NB4 (cell line): ENCODE data around the gene PPP3R1.
A peak's percentile ranks its signal among the peaks of the same experiment; 100 is the strongest.

Experiments
- DNase-seq: peaks from one replicate; pipeline ENCODE4 v3.0.0; 2010; ENCODE audit warnings: low read depth
- H3K4me3 ChIP-seq: one replicate; pipeline ENCODE4 v1.5.1; 2011; ENCODE audit warnings: mild to moderate bottlenecking, low read depth, low read length, moderate library complexity
- MYC ChIP-seq: IDR thresholded peaks from 2 replicates; pipeline ENCODE4 v1.6.1; 2011; ENCODE audit warnings: low read depth, low read length
- POLR2A ChIP-seq: IDR thresholded peaks from 2 replicates; pipeline ENCODE4 v1.6.1; 2011; ENCODE audit warnings: mild to moderate bottlenecking; ENCODE audit not compliant: insufficient read length; ENCODE audit errors: extremely low read depth
- TF ChIP-seq, protein P1 (sequence below): IDR thresholded peaks from 2 replicates; pipeline ENCODE4 v1.6.1; 2011; ENCODE audit warnings: low read depth, low read length
- TF ChIP-seq, protein P2 (sequence below): IDR thresholded peaks from one replicate; pipeline ENCODE4 v1.5.1; 2012; ENCODE audit warnings: low read depth, low read length

The PPP3R1 gene

DNA sequence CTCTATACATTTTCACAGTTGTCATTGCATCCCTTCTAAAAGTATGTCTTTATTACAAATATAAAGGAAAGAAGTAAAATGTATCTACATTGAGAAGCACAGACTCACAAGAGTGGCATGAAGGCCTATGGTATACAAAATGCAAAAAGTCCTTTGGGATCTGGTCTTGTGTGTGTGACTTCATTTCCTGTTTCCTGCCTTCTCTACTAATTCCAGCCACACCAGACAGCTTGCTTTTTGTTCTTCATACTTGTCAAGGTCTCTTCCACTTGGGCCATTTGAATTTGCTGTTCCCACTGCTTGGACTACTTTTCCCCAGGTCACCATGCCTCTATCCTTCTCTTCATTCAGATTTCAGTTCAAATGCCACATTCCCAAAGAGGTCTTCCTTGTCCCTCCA is 101.3 kb downstream of the PPP3R1 start:
- H3K4me3 ChIP-seq: no peak overlapping the region
- DNase-seq: peak; percentile 31
- TF ChIP-seq, protein P1, sequence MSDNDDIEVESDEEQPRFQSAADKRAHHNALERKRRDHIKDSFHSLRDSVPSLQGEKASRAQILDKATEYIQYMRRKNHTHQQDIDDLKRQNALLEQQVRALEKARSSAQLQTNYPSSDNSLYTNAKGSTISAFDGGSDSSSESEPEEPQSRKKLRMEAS: no peak
- TF ChIP-seq MYC (no peak), POLR2A (no peak)
- TF ChIP-seq, protein P2, sequence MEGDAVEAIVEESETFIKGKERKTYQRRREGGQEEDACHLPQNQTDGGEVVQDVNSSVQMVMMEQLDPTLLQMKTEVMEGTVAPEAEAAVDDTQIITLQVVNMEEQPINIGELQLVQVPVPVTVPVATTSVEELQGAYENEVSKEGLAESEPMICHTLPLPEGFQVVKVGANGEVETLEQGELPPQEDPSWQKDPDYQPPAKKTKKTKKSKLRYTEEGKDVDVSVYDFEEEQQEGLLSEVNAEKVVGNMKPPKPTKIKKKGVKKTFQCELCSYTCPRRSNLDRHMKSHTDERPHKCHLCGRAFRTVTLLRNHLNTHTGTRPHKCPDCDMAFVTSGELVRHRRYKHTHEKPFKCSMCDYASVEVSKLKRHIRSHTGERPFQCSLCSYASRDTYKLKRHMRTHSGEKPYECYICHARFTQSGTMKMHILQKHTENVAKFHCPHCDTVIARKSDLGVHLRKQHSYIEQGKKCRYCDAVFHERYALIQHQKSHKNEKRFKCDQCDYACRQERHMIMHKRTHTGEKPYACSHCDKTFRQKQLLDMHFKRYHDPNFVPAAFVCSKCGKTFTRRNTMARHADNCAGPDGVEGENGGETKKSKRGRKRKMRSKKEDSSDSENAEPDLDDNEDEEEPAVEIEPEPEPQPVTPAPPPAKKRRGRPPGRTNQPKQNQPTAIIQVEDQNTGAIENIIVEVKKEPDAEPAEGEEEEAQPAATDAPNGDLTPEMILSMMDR: no peak

DNA sequence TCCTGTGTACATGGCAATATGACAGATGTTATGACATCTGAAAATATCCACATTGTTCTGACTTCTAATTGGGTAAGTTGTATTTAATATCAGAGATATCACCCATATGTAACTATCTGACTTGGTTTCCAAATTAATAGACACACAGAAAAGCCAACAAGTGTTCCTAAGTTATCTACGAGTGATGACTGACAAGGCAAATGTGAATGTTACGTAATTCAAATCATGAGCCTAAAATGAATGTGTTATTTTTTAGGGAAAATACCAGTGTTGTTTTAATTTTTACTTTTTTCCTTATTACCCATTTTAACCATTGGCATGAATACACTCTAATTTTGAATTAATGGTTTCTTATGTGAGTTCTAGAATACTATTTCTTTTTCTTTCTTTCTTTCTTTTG is 110.5 kb downstream of the PPP3R1 start:
- no peak for TF ChIP-seq POLR2A
- no peak for TF ChIP-seq MYC
- TF ChIP-seq, protein P1: no peak
- TF ChIP-seq, protein P2: no peak
- no peak for DNase-seq
- H3K4me3 ChIP-seq: no peak overlapping the region

DNA sequence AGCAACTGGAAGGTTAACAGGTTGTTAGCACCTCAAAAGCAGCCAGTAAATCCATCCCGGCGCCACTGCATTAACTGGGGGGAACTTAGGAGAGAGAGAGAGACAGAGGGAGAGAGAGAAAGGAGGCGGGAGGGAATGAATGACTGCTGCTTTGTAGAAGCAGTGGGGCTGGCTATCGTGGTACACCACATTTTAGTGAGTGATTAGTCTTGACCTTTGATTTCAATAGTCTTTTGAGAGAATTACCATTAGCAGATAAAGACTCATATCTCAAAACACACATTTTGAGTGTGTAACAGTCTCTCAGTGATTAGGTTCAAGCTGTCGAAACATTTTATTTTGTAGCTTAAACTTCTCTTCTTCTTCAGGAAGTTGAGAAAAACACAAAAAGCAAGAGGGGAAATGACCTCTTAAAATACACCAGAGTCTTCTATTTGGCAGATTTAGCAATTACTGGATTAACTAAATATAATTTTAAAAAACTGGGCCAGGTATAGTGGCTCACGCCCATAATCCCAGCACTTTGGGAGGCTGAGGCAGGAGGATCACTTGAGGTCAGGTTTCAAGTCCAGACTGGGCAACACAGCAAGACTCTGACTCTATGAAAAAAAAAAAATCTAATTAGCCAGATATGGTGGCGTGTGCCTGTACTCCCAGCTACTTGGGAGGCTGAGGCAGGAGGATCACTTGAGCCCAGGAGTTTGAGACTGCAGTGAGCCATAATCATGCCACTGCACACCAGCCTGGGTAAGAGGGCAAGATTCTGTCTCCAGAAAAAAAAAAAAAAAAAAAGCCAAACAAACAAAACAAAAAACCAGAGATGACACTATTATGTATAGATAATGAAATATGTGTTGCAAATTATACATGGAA is 116.6 kb downstream of the PPP3R1 start:
- TF ChIP-seq, protein P1: no peak
- TF ChIP-seq, protein P2: no peak
- TF ChIP-seq POLR2A (no peak), MYC (no peak)

DNA sequence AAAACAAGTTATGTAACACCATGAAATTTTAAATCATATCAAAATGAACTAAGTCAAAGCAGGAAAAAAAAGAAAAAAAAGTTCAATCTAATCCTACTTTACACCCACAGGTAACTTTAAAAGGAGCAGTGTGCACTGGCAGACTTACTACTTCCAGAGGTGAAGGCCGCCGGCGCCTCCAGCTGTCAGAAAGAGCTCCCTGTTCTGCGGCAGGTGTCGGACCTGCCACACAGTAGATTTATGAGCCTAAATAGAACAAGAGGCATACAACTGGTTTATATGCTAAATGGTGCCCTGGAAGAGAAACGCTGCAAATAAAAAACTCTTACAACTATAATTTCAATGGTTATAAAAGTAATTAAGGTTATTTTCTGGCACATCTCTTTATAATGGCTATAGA is 117.8 kb downstream of the PPP3R1 start:
- H3K4me3 ChIP-seq: no peak overlapping the region
- TF ChIP-seq MYC (no peak), POLR2A (no peak)
- DNase-seq: no peak

More for the DNA sequence above, 116.6 kb downstream of the PPP3R1 start:
- no peak overlapping the region for H3K4me3 ChIP-seq
- DNase-seq: no peak

DNA sequence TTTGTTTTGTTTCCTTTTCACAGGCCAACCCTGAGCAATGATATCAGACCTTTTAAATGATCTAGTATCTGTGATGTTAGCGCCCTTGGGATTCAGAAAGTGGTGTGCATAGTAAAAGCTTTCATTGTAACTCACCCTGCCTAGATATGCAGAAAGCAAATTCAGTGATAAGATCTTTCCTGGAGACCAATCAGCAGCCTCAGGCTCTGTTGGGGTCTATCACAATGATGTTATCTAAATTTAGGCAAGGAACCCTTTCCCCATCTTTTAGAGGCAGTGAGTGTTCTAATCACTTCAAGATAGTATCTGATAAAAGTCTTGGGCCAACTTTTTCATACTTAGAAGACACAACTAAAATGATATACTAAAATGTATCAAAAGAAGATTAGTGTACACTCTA is 118.2 kb downstream of the PPP3R1 start:
- TF ChIP-seq, protein P1: no peak
- no peak for TF ChIP-seq POLR2A
- TF ChIP-seq MYC: no peak
- TF ChIP-seq, protein P2: no peak

More for the DNA sequence above, 118.2 kb downstream of the PPP3R1 start:
- no peak for DNase-seq
- no peak overlapping the region for H3K4me3 ChIP-seq
